Measurements from ENCODE around the gene ATP5PO. TPM values are rescaled to one million over a fixed set of nuclear protein-coding genes. Genes with fewer than 3 reads are reported as not detected.

ATP5PO gene
- total RNA-seq, 3 donors from 2014 or later (not counting 1 experiment from before 2014, with no cell fraction given) = 80.4 to 95.4 (median 94.9) TPM

GRCh38 chr21:33880626-33881025 lies 35.0 kb downstream of the ATP5PO start:
- Histone ChIP-seq H3K27ac (ENCODE audit: low read length) (no peak overlapping the region), H3K36me3 (ENCODE audit: control insufficient read depth, insufficient read depth, low read length) (no peaks in the 10 kb centered on the region), H3K9me3 (ENCODE audit: control insufficient read depth, insufficient read depth, low read length) (no peaks in the 10 kb centered on the region), H3K4me3 (ENCODE audit: low read length) (no peak overlapping the region), H3K4me1 (ENCODE audit: control insufficient read depth, insufficient read depth, low read length) (no peaks in the 10 kb centered on the region), H3K27me3 (ENCODE audit: control insufficient read depth, insufficient read depth, low read length) (no peaks in the 10 kb centered on the region)
- no peaks in the 10 kb centered on the region for H3K4me1 Mint-ChIP-seq
- intact Hi-C loops (cut with micrococcal nuclease) = no loop called here
- H3K36me3 Mint-ChIP-seq = no peaks in the 10 kb centered on the region
- no peak for TF ChIP-seq CTCF (IDR thresholded peaks at IDR 0.05)
- 90% methylated on average over 13 of the region's 13 CpGs for WGBS (ENCODE audit: insufficient coverage)
- H3K4me3 Mint-ChIP-seq = no peak overlapping the region
- no peaks in the 10 kb centered on the region for H3K9me3 Mint-ChIP-seq
- ATAC-seq (no peak), DNase-seq (no peak)
- peaks cover 7 to 14% of the 10 kb centered on the region in 2 donors for H3K27me3 Mint-ChIP-seq (ENCODE audit: low read depth in 2 of 2)
- no peak overlapping the region for H3K27ac Mint-ChIP-seq

- H3K36me3 ChIP-seq (ENCODE audit: control insufficient read depth, insufficient read depth, low read length) = no peaks in the 10 kb centered on the region
- no peaks in the 10 kb centered on the region for H3K4me1 Mint-ChIP-seq
- ATAC-seq (no peak), DNase-seq (no peak)
- H3K27ac Mint-ChIP-seq = no peak overlapping the region
- H3K27me3 ChIP-seq (ENCODE audit: control insufficient read depth, insufficient read depth, low read length) = no peaks in the 10 kb centered on the region
- H3K4me1 ChIP-seq (ENCODE audit: control insufficient read depth, insufficient read depth, low read length) = no peaks in the 10 kb centered on the region
- H3K27ac ChIP-seq (ENCODE audit: low read length) = no peak overlapping the region
- no peaks in the 10 kb centered on the region for H3K36me3 Mint-ChIP-seq
- intact Hi-C loops (cut with micrococcal nuclease) = no loop called here
- H3K27me3 Mint-ChIP-seq (ENCODE audit: low read depth in 2 of 2) = peaks cover 0 to 7% of the 10 kb centered on the region in 2 donors
- no peaks in the 10 kb centered on the region for H3K9me3 ChIP-seq (ENCODE audit: control insufficient read depth, insufficient read depth, low read length)
- no peak for TF ChIP-seq CTCF (IDR thresholded peaks at IDR 0.05)
- WGBS (ENCODE audit: insufficient coverage) = 88% methylated on average over 6 of the region's 6 CpGs
- no peak overlapping the region for H3K4me3 Mint-ChIP-seq
- no peaks in the 10 kb centered on the region for H3K9me3 Mint-ChIP-seq
- H3K4me3 ChIP-seq (ENCODE audit: low read length) = no peak overlapping the region
Observed at GRCh38 chr21:33878824-33879223, 36.8 kb downstream of the ATP5PO start.

- Mint-ChIP-seq H3K9me3 (no peaks in the 10 kb centered on the region), H3K4me3 (no peak overlapping the region), H3K27ac (no peak overlapping the region), H3K4me1 (no peaks in the 10 kb centered on the region), H3K27me3 (ENCODE audit: low read depth in 2 of 2) (peaks cover 0 to 7% of the 10 kb centered on the region in 2 donors), H3K36me3 (no peaks in the 10 kb centered on the region)
- no peaks in the 10 kb centered on the region for H3K9me3 ChIP-seq (ENCODE audit: control insufficient read depth, insufficient read depth, low read length)
- DNase-seq (no peak), ATAC-seq (no peak)
- H3K27me3 ChIP-seq (ENCODE audit: control insufficient read depth, insufficient read depth, low read length) = no peaks in the 10 kb centered on the region
- WGBS (ENCODE audit: insufficient coverage) = 91% methylated on average over 19 of the region's 20 CpGs
- no peak overlapping the region for H3K27ac ChIP-seq (ENCODE audit: low read length)
- no peaks in the 10 kb centered on the region for H3K36me3 ChIP-seq (ENCODE audit: control insufficient read depth, insufficient read depth, low read length)
- no peak overlapping the region for H3K4me3 ChIP-seq (ENCODE audit: low read length)
- intact Hi-C loops (cut with micrococcal nuclease) = no loop called here
- no peaks in the 10 kb centered on the region for H3K4me1 ChIP-seq (ENCODE audit: control insufficient read depth, insufficient read depth, low read length)
- TF ChIP-seq CTCF (IDR thresholded peaks at IDR 0.05) = no peak
Observed at GRCh38 chr21:33875026-33875695, 40.4 kb downstream of the ATP5PO start.

- no peak overlapping the region for H3K4me3 Mint-ChIP-seq
Observed at GRCh38 chr21:33874161-33874560, 41.4 kb downstream of the ATP5PO start.

More at GRCh38 chr21:33874161-33874560, 41.4 kb downstream of the ATP5PO start:
- H3K27me3 ChIP-seq (ENCODE audit: control insufficient read depth, insufficient read depth, low read length) = no peaks in the 10 kb centered on the region
- H3K4me1 Mint-ChIP-seq = no peaks in the 10 kb centered on the region
- H3K27me3 Mint-ChIP-seq (ENCODE audit: low read depth in 2 of 2) = peaks cover 0 to 7% of the 10 kb centered on the region in 2 donors
- no peaks in the 10 kb centered on the region for H3K36me3 Mint-ChIP-seq
- no peaks in the 10 kb centered on the region for H3K36me3 ChIP-seq (ENCODE audit: control insufficient read depth, insufficient read depth, low read length)
- no peak for TF ChIP-seq CTCF (IDR thresholded peaks at IDR 0.05)
- no peaks in the 10 kb centered on the region for H3K9me3 Mint-ChIP-seq
- H3K27ac ChIP-seq (ENCODE audit: low read length) = no peak overlapping the region
- H3K4me1 ChIP-seq (ENCODE audit: control insufficient read depth, insufficient read depth, low read length) = no peaks in the 10 kb centered on the region
- ATAC-seq (no peak), DNase-seq (no peak)
- H3K27ac Mint-ChIP-seq = no peak overlapping the region
- H3K9me3 ChIP-seq (ENCODE audit: control insufficient read depth, insufficient read depth, low read length) = no peaks in the 10 kb centered on the region
- intact Hi-C loops (cut with micrococcal nuclease) = no loop called here
- WGBS (ENCODE audit: insufficient coverage) = 97% methylated on average over 7 of the region's 7 CpGs
- H3K4me3 ChIP-seq (ENCODE audit: low read length) = no peak overlapping the region

All from natural killer cell (primary cell).